HepG2 (cell line): ENCODE data around the gene DHX16. TPM values are rescaled to one million over a fixed set of nuclear protein-coding genes. Genes with fewer than 3 reads are reported as not detected.
A peak's percentile ranks its signal among the peaks of the same experiment; 100 is the strongest.

Experiments used
- AGO1 ChIP-seq: fragments of 200-400 bp; formaldehyde crosslinking; IDR thresholded peaks from 2 replicates; pipeline ENCODE4 v1.6.1; 2017; ENCODE audit warnings: mild to moderate bottlenecking, low read depth, low read length, moderate library complexity; ENCODE audit not compliant: poor library complexity, severe bottlenecking
- FOXA3 ChIP-seq: IDR thresholded peaks from 2 replicates; pipeline ENCODE4 v1.6.1; 2016; ENCODE audit warnings: missing genetic modification reagents, missing compliant biosample characterization
- GMEB1 ChIP-seq: sonication (generic); formaldehyde crosslinking; IDR thresholded peaks from 2 replicates; pipeline ENCODE4 v1.5.1; 2020; ENCODE audit warnings: missing genetic modification reagents, mild to moderate bottlenecking, borderline replicate concordance
- JDP2 ChIP-seq: sonication (generic); formaldehyde crosslinking; IDR thresholded peaks from 2 replicates; pipeline ENCODE4 v1.8.1; 2022; ENCODE audit warnings: missing genetic modification reagents, borderline replicate concordance
- MEF2D ChIP-seq: sonication (generic); formaldehyde crosslinking; IDR thresholded peaks from 2 replicates; pipeline ENCODE4 v1.5.1; 2020; ENCODE audit warnings: mild to moderate bottlenecking, missing genetic modification reagents
- MYNN ChIP-seq: sonication (generic); formaldehyde crosslinking; IDR thresholded peaks from 2 replicates; pipeline ENCODE4 v1.4.0; 2020; ENCODE audit warnings: mild to moderate bottlenecking, low read depth, missing genetic modification reagents
- PITX1 ChIP-seq: sonication (generic); formaldehyde crosslinking; IDR thresholded peaks from 2 replicates; pipeline ENCODE4 v1.5.1; 2020; ENCODE audit warnings: mild to moderate bottlenecking, missing genetic modification reagents
- TBP ChIP-seq: sonication (generic); formaldehyde crosslinking; IDR thresholded peaks from 2 replicates; pipeline ENCODE4 v1.5.0; 2020; ENCODE audit warnings: missing genetic modification reagents
- ZBTB25 ChIP-seq: IDR thresholded peaks from 2 replicates; pipeline ENCODE4 v1.6.1; 2018; ENCODE audit warnings: missing genetic modification reagents
- ZBTB7A ChIP-seq: sonication (generic); formaldehyde crosslinking; IDR thresholded peaks from 2 replicates; pipeline ENCODE4 v1.8.0; 2022; ENCODE audit warnings: mild to moderate bottlenecking, missing genetic modification reagents
- ZFP37 ChIP-seq: sonication (generic); formaldehyde crosslinking; IDR thresholded peaks from 2 replicates; pipeline ENCODE4 v1.4.0; 2020; ENCODE audit warnings: missing genetic modification reagents, borderline replicate concordance
- ZNF205 ChIP-seq: IDR thresholded peaks from 2 replicates; pipeline ENCODE4 v1.6.1; 2018; ENCODE audit warnings: missing biosample characterization, missing genetic modification reagents
- ZNF282 ChIP-seq: fragments of 450-650 bp; IDR thresholded peaks from 2 replicates; pipeline ENCODE4 v1.6.1; 2018; ENCODE audit not compliant: partially characterized antibody
- ZNF318 ChIP-seq: sonication (generic); formaldehyde crosslinking; IDR thresholded peaks from 2 replicates; pipeline ENCODE4 v1.4.0; 2020; ENCODE audit warnings: mild to moderate bottlenecking, missing genetic modification reagents
- ZNF362 ChIP-seq: sonication (generic); formaldehyde crosslinking; IDR thresholded peaks from 2 replicates; pipeline ENCODE4 v1.4.0; 2020; ENCODE audit warnings: missing genetic modification reagents, mild to moderate bottlenecking, borderline replicate concordance
- ZNF749 ChIP-seq: sonication (generic); formaldehyde crosslinking; IDR thresholded peaks from 2 replicates; pipeline ENCODE4 v1.8.0; 2022; ENCODE audit warnings: mild to moderate bottlenecking, missing genetic modification reagents, moderate library complexity, borderline replicate concordance
- ZNF788 ChIP-seq: sonication (generic); formaldehyde crosslinking; IDR thresholded peaks from 2 replicates; pipeline ENCODE4 v1.5.0; 2020; ENCODE audit warnings: mild to moderate bottlenecking, missing genetic modification reagents, borderline replicate concordance
- polyA plus RNA-seq, 8 experiments: library from polyadenylated mRNA; depleted of rRNA in 3 of 8; stranded (reverse) in 7 of 8; unstranded in 1 of 8; fragments of >200 nt; fragmentation: Illumina TruSeq in 4 of 8; extraction: Trizol in 4 of 8; gene quantifications; 2 replicates each; pipeline versions ENCODE4 v1.2.1 to v1.2.3, GENCODE V29; 2011 to 2016; ENCODE audit warnings: low read depth in 4 of 8, missing spikeins in 1 of 8, mixed read lengths in 1 of 8; ENCODE audit not compliant: insufficient read depth in 1 of 8
- total RNA-seq, 5 experiments: library from RNA; depleted of rRNA; stranded (reverse); fragments of >200 nt; fragmentation: Illumina TruSeq; extraction: Trizol; gene quantifications; 2 replicates each; pipeline ENCODE4 v1.2.3, GENCODE V29; 2016; ENCODE audit warnings: low read depth in 1 of 5

Gene DHX16
- total and polyA plus RNA-seq, 2 of the 13 experiments (the other 11 are each of a cell fraction or from before 2014, with no cell fraction given) = 57.0 to 58.5 TPM

- TF ChIP-seq ZNF318 (no peak), ZNF205 (CRISPR knock-in tag) (no peak; the same call in 1 of the 2 replicates), PITX1 (peak; percentile 77), FOXA3 (no peak), ZFP37 (CRISPR knock-in tag) (peak; percentile 82; the same call in 1 of the 2 replicates), TBP (CRISPR knock-in tag) (no peak), ZNF749 (CRISPR knock-in tag) (no peak), JDP2 (CRISPR knock-in tag) (no peak), ZNF282 (no peak), ZNF788 (CRISPR knock-in tag) (peak; percentile 43; the same call in 1 of the 2 replicates), ZNF362 (CRISPR knock-in tag) (no peak), MYNN (CRISPR knock-in tag) (0 out of 2 replicates have a peak, but pooled peaks have one; percentile 60), GMEB1 (CRISPR knock-in tag) (peak; percentile 96), AGO1 (no peak), ZBTB25 (CRISPR knock-in tag) (peak; percentile 18; the same call in 1 of the 2 replicates), ZBTB7A (CRISPR knock-in tag) (peak; percentile 72), MEF2D (CRISPR knock-in tag) (no peak; the same call in none of the 2 replicates)
Measured at GRCh38 chr6:30617565-30618269, 55.1 kb downstream of the DHX16 start, which contains the start of gene MRPS18B (continued).
